NOMO-1 treated with dmso at 0.1 percent for 144 hours (cell line): Measurements from ENCODE around the gene CDK5RAP3.
"Not testable (repeated sequence)": the region's sequence is repeated elsewhere in the genome, so short reads cannot be mapped to it uniquely, and the experiment has no call there.

Experiments
- DNase-seq: peaks from one replicate; lab custom pipeline; 2025; ENCODE audit not compliant: unreplicated experiment; lab: John Stamatoyannopoulos, UW

Gene CDK5RAP3

DNA sequence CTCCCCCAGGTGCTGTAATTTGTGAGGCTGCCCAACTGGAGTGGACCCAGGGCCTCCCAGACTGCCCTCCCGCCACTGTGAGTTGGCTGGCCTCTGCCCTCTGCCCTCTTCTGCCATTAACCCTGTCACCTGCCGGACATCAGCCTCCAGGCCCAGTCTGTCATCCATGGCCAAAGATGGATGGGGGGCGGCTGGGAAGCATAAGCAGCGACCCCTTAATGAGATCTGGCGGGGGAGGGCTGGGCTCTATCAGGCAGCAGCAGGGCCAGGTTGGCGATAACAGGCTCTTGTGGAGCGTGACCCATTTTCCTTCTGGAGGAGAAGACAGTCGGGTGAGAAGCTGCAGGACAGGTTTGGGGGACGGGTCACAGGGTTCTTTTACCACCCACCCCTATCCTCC, 25.3 kb downstream of the CDK5RAP3 start:
- no peak for DNase-seq

DNA sequence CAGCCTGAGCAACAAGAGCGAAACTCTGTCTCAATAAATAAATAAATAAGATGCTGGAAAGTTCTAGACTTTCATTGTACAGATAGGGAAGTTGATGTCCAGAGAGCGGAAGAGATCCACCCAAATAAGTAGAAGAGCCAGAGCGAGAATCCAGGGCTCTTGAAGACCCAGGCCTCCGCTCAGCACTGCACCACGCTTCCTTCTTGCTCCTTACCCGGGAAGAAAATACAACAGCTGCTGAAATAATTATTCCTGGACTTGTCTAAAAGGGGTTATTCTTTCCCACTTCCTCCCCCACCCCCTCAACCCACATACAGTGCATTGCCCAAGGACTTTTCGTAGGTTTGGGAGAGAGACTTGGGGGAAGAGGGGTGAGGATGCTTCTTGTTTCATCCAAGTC, 26.7 kb downstream of the CDK5RAP3 start:
- DNase-seq: no peak

DNA sequence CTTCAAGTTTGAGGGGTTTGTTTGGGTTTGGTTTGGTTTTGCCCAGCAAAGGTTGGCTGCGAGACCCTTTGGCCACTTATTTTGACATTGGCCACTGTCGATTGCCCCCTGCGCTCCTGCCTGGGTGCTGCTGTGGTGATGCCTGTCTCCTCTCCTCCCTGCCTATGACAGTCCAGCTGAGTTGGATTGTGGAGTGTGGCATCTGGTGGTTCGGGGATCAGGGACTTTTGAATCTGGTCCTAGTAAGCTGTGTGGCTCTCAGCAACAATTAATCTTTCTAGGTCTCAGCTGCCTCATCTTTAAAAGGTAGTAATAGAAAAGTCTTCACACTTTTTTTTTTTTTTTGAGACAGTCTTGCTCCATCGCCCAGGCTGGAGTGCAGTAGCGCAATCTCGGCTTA, 27.1 kb downstream of the CDK5RAP3 start:
- no peak for DNase-seq

DNA sequence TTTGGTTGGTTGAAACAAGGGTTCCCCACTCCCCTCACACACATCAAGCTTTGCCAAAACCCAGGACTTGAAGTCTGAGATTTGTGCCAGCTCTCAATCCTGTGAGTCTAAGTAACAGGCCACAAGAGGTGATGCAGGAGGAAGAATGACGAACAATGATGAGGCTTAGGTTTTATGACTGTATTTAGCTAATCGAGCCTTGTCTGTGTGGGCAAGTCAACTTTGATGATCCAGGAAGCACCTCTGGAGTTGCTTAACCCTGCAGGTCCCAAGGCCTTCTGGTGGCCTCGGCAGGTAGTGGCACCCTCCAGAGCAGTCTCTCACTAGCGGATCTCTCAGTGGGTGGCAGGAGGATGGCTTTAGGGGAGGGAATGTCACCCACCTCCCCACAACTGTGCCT, 28.7 kb downstream of the CDK5RAP3 start:
- peak; percentile 22 for DNase-seq

DNA sequence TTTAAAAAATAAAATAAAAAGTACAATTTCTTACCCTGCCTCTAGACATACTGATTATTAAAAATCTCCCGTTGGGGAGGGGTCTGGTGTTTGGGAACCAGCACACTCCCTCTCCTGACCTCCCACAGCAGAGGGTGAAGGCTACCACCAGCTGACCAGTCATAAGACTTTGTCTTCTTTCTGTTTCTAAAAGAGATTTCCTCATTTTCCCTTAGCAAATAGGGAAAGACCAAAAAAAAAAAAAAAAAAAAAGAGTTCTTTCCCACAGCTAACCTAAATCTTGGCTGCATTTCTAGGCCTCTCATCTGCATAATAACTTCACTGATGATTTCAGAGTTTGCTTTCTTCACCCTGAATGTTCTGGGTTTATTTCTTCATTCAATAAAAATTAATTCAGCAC, 30.3 kb downstream of the CDK5RAP3 start:
- DNase-seq: no peak

DNA sequence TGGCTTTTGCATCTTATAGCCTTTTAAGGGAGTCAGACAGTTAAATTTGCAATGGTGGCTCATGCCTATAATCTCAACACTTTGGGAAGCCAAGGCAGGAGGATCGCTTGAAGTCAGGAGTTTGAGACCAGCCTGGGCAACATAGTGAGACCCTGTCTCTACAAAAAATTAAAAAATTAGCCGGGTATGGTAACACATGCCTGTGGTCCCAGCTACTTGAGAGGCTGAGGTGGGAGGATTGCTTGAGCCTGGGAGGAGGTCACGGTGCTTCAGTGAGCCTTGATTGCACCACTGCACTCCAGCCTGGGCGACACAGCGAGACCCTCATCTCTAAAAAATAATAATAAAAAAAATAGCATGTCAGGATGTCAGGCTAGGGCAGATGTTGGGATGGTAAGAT, 30.7 kb downstream of the CDK5RAP3 start:
- not testable (repeated sequence) for DNase-seq

DNA sequence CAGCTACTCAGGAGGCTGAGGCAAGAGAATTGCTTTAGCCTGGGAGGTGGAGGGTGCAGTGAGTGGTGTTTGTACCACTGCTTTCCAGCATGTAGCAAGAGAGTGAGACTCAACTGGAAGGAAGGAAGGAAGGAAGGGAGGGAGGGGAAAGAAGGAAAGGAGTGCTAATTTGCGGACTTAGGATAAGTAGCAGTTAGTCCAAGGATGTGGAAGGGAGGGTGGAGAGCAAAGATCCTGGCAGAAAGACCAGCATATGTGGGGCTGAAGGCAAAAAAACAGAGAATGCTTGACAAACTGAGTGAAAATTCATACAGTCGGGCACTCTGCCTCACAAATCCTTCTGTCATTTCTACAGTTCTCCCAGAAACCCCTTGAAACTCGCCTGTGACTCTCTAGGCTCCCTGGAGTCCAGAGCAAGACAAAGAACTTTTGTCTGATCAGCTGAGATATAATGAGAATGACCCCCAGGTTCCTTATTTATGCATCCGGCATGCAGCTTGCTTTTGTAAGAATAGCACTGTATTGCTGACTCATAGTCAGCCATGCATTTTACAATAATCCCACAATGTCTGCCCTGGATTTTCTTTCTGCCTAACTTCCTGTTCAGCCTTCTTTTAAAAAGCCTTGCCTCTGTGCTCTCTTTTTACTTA, 31.5 kb downstream of the CDK5RAP3 start:
- peak; percentile 49 for DNase-seq

DNA sequence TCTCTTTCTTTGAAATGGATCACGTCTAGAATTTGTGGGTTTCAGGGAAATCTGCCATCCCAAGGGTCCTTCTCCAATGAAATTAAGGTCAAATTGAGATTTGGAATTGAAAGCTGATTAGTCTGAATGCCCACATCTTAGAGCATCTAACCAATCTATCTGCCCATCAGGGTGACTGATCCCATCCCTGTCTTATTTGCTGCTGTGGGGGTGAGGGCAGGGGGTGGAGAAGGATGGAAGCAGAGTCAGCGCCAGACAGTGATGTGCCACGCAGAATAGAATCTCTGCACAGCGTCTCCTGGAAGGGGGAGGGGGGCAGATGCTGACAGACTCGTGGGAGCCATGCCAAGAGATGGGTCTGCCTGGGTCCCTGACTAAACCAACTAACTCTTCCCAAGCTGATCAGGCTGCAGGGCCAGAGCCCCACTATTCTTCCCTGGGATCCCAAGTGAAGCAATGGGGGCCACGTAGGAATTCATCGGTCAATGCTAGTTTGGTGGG, 32.1 kb downstream of the CDK5RAP3 start:
- no peak for DNase-seq

DNA sequence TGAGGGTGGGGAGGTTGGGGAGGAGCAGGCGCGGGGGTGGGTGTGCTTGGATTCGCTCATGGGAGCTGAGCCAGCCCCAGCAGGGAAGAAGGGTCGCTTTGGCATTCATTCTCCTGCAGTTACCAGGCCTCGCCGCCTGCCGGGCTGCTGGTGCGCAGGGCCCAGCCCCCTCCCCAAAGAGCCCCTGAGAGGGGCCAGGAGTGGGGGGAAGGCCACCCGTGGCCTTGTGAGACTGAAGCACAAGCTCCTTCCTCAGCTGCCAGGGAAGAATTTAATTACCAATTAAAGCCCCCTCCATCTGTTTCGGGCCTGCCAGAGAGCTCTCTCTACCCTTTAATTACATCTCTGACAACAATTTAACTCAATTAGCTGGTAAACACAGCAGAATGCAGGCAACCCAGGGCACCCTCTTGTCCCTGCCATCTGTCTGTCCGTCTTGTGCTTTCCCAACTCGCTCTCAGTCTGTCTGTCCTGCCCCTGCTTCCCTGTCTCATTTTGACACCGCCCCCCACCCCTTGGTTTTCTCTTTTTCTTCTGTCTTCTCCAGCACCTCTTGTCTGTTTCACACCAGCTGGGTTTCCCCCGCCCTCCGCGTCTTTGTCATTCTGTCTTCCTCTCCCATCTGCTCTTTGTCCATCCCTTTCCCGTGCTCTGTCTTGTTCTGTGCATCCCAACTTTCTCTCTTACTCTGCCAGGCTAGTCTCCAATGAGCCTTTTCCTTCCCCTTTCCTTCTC, 32.7 kb downstream of the CDK5RAP3 start:
- no peak for DNase-seq

DNA sequence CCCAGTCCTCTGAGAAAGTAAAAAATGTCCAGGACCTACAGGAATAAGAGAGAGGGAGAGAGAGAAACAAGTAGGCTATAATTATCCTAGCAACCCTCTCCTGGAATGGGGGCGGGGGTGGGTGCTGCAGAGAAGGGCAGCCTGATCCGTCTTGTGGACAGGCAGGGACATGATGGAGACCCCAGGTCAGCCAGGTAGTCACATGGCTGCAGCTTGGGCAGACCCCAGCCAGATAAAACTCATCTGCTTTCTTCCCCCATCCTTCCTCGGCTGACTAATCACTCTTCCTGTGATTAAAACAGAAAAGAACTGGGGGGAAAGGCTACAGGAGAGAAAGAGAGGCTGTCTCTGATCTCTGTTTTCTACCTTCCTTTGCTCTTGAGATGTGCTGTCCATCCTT, 34.1 kb downstream of the CDK5RAP3 start:
- DNase-seq: no peak

DNA sequence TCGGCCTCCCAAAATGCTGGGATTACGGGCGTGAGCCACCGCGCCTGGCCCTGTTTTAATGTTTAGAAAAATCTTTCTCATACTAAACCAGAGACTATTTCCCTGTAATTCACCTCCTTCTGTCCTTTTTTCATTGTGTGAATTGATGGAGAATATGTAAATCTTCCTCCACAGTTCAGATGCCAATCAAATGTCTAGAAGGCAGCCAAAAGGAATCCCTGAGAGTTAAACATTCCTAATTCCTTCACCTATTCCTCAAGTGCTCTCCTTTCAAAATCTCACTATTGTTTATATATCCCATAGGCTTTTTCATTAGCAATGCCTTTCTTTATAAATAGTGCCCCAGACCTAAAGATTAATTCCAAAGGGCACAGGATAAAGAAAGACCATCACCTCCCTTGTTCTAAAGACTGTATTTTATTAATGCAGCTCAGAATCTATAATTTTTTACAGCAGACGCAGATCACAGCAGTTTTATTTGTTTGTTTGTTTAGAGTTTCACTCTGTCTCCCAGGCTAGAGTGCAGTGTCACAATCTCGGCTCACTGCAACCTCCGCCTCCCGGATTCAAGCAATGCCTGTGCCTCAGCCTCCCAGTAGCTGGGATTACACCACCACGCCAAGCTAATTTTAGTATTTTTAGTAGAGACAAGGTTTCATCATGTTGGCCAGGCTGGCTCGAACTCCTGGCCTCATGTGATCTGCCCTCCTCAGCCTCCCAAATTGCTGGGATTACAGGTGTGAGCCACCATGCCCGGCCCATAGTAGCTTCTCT, 36.2 kb downstream of the CDK5RAP3 start:
- DNase-seq: no peak

DNA sequence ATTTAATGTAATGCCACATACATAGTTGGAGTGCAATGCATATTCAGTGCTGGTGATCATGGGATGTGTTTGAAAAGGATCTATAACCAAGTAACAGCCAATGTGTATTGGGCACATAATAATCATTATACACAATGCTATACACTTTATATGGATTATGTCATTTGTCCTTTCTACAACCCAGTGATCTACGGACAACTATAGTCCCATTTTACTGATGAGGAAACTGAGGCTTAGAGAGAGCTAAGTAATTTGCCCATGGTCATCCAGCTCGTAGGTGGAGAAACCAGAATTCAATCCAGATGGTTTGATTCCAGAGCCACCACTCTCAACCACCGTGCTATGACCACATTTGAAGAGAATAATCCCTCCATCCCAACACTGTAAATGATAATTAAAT, 39.3 kb downstream of the CDK5RAP3 start:
- DNase-seq: no peak

DNA sequence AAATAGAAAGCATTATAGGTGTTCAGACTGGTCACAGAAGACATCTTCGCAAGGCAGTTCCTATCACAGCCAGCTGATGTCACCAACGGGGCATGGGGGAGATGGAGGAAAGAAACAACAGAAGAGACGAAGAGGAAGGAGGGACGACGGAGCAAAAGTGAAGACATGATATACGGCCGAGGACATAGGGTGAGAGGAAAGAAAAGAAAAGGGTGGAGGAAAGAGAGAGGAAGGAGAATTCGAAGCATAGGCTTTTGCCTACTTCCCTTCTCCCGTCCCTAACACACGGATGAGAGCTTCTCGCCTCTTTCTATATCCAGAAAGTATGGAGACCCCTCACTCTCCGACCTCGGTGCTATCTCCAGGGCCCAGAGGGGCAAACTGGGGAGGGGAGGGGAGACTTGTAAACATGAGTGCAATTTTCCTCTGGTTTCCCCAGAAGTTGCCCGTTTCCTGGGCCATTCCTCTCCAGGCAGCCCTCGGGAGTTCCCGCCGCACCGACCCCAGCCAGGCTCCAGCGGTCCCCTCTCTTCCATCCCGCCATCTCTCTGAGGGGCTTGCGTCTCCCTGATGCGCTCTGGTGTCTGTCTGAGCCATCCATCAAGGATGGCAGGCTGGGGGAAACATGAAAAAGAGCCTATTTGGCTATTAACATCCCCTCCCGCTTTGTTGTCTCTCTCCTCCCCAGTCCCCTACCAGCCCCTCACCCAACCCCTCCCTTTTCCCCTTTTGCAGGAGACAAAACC, 40.7 kb downstream of the CDK5RAP3 start:
- peak; percentile 69 for DNase-seq

DNA sequence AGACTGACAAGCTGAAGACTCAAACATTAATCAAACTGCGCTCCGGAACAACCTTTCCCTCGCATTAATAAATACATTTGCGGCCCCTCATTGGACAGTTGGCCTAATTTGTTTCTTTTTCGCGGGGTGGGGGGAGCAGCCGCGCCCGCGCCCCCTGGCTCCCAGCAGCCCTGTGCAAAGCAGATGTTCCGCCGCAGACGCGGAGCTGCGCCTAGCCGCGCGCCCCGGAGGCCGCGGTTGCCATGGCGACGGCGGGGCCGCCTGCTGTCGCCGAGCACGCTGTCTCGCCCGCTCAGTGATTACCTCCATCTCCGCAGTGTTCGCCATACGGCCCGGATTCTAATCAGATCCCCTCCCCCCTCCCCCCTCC, 41.2 kb downstream of the CDK5RAP3 start:
- peak; percentile 16 for DNase-seq

DNA sequence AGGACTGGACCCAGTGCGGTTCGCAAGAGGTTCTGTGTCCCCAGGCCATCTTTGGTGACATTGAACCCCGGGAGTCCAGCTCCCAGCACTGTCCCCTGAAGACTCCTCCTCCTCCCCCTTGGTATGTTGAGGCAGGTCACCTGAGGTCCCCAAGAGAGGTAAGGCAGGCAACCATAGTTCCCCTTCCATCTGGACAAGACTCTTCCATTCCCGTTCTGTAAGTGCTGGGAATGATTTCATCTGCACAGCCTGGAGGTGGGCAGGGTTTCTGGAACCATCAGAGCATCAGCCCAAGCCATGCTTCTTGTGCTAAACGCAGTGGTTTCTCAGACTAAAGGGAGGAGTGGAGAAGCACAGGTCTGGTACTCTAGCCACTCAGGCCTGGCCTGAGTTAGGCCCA, 41.7 kb downstream of the CDK5RAP3 start:
- no peak for DNase-seq

DNA sequence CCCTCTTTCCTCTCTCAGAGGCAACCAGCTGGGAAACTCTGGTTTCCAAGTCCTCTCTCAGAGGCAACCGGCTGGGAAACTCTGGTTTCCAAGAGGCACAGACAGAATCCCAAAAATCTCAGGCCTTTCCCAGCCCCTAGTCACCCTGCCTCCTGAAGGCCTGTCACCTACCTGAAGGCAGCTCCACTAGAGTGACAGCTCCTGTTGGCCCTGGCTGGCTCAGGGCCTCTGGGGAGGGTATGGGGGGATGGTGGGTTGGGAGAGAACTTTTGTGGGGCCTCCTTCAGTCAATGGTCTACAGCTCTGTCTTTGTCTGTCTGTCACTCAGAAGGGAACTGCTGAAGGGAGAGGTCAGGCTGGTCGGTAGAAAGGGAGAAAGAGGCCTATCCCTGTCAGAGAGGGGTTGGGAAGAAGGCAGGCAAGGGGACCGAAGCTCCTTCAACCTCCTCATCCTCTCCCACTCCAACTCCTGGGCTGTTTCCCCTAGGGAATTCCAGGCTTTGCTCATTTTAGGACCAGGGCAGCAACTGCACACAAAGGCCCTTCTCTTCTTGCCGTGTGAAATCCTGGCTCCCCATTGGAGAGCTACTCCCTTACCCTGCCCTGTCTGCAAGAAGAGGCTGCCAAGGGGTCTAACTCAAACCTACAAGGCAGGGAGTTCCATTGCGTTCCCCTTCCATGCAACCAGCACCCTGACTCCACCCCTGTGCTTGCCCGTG, 43.1 kb downstream of the CDK5RAP3 start:
- no peak for DNase-seq

DNA sequence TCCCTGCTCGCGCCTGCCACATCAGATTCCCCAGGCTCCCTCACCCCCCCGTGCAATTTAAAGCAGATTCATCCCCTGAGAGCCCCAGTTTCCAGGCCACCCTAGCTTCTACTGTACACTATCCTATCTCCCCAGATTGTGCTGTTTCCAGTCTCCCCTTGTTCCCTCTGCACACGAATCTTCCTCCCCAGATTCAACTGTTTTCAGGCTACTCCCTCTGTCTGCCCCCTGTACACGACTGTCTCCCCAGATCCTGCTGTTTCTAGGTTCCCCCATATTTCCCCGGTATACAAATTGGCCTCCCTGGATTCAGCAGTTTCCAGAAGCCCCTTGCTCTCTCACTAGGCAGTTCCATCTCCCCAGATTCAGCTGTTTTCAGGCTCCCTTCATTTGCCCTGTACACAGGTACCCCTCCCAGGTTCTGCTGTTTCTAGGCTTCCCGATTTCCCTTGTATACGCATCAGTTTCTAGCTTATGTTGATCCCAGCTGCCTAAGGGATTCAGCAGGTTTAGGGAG, 43.7 kb downstream of the CDK5RAP3 start:
- DNase-seq: no peak

DNA sequence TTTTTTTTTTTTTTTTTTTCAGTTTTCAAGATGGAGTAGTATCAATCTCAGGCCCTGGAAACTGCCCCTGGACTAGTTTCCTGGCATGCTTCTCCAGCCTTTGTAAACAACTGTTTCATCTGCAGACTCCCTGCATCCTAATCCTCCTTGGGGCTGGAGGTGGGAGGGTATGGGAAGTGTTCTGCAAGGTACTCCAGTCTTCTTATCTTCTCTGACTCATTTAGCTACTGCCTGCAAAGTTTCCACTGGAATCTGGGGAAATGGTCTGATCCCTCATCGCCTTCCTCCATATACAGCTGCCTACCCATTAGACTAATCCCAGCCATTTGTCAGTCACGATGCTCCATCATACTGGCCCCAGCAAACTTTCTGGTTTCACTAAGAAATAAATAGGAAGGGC, 45.2 kb downstream of the CDK5RAP3 start:
- no peak for DNase-seq

DNA sequence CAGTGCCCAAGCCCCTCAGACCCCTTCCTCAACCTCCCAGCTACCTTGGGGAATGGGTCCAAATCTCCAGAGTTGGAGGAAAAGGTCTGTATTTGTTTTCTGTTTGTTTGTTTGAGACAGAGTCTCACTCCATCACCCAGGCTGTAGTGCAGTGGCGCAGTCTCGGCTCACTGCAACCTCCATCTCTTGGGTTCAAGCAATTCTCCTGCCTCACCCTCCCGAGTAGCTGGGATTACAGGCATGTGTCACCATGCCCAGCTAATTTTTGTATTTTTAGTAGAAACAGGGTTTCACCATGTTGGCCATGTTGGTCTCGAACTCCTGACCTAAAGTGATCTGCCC, 46.9 kb downstream of the CDK5RAP3 start:
- DNase-seq: not testable (repeated sequence)

DNA sequence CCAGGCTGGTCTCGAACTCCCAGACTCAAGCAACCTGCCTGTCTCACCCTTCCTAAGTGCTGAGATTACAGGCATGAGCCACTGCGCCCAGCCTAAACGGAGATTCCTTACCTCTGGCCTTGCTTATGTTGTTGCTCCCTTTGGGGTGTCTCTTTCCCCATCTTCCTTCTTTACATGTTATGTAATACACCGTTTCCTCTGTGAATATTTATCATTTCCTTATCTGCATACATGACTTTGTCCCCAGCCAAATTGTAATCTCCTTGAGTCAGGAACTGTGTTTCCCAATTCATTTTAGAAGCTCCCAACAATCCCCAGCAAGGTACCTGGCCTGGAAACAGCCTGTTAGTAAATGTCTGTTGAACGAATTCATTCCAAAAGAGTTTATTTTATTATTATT, 51.0 kb downstream of the CDK5RAP3 start:
- DNase-seq: no peak

DNA sequence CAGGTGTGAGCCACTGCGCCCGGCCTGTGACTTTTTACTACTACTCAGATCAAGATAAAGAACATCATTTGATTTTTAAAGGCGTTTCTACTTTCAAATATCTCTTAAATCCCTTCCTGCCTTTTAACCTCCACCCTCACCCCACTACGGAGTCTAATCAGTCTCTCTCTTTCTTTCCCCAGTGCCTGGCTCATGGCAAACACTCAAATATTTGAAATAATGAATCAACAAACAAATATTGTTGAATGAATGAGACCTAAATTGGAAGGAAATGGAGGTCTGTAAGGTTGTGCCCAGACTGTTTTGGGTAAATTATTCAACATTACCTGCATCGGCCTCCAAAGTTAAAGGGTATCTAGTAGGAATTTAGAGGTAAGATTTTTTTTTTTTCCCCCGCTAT, 52.0 kb downstream of the CDK5RAP3 start:
- no peak for DNase-seq
